ENCODE results near the gene ACAA1.
"Not testable (repeated sequence)": the region's sequence is repeated elsewhere in the genome, so short reads cannot be mapped to it uniquely, and the experiment has no call there.

The ACAA1 gene

DNA sequence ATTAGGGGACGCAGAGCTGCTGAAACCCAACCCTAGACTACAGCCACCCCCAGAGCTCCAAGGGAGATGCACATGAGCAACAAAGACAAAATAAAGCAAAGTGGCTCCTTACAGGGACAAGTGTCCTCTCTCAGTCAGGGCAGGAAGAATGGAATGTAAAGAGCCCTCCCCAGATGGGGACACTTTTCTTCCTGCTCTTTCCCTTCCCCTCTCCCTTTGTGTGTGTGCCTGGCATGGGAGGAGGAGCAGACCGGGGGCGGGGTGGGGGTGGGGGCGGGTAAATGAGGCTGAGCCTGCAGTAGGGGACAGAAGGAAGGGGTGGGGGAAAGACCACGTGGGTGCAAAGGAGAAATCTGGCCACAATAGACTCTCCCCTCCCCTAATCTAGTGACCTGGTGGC lies 37.4 kb downstream of the ACAA1 start:
- DNase-seq: no peak

DNA sequence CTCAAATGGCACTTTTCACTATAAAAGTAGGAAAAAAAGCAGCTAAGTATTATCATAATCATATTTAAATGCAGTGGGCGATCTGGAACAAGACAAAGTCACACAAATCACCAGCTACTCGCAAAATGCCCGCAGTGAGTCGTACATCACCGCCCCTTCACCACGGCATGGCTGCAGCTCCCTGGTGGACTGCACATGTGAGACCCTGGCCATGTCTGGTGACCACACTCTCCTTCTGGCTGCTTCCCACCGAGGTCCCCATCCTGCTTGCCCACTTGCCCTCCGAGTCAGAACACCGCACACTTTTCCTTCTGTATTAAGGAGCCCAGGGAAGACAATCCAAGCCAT lies 38.6 kb downstream of the ACAA1 start:
- DNase-seq: no peak

DNA sequence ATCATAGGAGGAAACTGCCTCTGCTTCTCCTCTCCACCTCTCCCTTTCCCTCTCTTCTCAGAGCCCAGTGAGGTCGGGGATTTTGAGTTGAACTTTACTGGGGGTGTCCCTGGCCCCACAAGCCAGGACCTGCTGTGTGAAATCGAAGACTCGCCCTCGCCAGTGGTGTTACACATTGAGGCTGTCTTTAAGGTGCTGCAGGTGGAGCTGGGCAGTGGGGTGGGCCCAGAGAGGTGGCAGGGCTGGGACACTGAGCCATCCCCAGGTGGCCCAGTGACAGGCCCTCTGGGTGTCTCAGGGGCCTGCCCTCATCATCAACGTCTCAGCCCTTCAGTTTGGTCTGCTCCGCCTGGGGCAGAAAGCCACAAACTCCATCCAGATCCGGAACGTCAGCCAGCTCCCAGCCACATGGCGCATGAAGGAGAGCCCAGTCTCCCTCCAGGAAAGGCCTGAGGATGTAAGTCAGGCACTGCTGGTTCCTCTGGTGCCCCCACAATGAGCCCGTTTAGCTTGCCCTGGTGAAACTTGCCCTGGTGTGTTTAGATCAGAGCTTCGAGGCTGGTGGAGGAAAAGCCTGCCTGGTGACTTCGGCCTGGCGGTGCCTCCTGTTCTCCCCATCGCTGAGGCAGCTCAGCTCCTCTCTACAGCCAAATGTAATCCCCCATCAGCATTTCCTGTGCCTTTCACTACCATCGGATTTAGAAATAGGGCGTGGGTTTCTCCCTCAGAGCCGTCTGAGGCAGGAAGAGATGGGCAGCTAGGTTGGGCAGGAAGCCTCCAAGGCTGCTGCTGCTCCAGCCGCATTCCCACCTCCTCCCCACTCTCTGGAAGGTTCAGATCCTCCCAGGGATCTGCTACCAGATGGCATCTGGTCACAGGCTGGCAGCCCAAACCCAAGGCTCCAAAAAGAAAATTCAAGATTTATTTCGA lies 39.2 kb downstream of the ACAA1 start:
- DNase-seq: no peak

DNA sequence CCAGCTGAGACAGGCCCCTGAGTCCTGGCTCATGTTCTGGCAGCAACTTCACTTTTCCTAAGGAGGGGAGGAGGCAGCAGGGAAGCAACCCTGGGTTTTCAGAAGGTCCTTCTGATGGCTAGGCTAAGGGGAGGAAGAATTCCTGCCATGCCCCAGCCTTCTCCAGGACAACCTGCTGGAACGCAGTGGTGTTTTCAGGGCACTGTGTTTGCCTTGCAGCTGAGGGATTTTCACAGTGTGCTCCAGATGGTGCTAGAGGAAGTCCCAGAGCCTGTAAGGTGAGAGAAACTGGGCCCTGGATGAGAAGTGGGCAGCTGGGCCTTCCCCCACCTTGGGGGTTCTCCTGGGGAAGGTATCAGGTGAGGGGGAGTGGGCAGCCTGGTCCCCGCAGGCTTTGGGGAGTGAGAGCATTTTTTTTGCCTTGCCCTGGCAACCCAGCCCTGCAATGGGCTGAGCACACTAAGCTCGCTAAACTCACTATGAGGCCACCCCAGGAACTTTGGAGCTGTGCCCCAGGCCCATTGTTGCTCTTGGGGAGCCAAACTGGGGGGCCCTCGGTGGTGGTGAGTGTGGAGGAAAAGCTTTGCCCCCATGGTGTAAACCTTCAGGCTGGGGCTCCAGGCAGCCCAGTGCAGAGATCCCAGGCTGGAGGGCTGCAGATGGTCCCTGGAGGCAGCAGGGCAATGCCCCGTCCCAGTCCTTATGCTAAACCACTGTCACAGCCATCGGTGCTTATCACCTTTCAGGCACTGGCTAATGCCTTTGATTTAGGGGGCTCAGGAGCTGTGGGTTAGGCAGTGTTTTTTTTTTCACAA lies 41.1 kb downstream of the ACAA1 start:
- no peak for DNase-seq

DNA sequence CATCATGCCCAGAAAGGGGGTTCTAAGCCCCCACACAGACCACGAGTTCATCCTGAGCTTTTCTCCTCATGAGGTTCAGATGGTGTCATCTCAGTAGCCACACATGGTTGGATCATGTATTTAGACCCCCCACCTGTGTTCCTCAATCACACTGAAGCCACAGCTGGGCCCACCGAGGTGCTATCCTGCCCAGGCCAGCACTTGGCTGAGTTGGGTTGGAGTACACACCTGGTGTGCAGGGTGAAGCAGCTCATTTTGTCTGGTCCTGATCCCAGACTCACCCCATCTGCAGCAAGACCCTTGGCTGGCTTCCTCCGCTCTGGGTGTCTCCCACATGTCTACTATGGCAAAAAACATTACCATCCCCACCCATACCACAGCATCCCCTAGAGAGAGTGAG lies 41.9 kb downstream of the ACAA1 start:
- DNase-seq: no peak

DNA sequence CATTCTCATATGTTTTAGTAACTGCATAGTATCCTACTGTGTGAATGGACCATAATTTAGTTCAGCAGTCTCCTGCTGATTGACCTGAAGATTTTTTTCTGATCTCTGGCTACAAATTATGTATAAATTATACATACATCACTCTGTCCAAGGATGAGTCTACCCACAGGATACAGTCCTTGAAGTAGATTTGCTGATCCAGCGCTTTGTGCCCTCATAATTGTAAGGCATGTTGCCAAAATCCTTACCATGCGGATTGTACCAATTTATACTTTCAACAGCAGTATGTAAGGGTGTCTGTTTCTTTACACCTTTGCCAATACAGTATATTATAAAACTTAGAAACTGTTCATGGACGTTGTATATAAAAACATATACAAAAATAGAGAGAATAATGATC lies 46.5 kb downstream of the ACAA1 start:
- DNase-seq: no peak

DNA sequence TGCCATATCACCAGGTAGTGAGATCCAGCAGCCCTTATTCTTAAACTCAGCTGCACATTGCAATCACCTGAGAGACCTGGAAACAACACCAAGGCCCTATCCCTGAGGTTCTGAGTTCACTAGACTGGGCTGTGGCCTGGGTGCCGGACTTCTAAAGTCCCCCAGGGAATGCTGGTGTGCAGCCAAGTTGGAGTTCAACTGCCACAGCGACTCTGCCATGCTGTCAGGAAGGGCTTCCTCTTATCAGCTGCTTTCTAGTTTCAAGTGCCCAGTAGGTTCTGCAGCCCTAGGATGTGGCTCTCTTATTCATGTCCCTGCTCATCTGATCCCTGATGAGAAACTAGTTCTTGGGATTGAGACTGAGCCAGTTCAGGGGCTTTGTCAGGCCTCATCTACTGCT lies 47.8 kb downstream of the ACAA1 start:
- DNase-seq: no peak

DNA sequence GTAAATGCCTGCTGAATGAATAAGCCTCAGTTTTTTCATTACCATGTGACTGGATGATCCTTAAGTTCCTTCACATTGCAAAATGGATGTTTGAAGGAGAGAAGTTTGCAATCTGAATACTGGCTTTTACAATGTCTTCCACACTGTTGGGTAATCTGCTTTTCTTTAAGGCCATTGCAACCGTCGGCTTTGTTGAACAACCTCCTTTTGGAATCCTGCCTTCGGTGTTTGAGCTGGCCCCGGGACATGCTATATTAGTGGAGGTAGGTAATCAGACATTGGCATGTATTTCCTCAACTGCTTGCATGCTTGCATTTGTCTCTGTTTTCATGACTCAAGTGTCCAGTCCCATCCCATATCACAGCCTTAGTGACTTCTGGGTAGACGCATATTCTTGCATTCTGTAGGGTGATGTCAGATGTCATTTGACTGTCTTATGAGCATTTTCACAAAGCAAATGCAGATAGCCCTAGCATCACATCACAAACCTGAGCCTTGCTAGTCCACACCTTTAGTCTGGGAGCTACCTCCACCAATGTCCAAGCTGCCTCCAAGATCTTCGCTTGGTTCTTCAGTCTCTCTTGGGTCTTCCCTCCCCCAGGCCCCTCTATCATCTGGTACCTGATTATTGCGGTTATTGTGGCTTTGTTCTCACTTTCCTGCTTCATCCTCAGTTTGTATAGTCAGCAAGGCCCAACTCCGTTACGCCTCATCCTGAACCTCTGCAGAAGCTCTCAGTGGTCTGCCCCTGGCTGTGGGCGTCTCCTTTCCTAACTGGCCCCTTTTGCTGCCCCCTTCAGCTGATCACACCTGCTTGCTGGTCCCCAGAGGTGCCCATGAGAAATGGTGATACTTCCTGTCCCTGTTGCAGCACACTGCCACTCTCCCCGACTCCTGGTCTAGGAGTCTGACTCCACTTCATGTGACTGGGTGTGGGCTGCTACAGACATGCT lies 48.5 kb downstream of the ACAA1 start:
- no peak for DNase-seq

DNA sequence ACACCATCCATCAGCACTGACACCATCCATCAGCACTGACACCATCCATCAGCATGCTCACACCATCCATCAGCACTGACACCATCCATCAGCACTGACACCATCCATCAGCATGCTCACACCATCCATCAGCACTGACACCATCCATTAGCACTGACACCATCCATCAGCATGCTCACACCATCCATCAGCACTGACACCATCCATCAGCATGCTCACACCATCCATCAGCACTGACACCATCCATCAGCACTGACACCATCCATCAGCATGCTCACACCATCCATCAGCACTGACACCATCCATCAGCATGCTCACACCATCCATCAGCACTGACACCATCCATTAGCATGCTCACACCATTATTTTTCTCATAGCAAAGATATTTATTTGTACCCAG lies 49.6 kb downstream of the ACAA1 start:
- not testable (repeated sequence) for DNase-seq

DNA sequence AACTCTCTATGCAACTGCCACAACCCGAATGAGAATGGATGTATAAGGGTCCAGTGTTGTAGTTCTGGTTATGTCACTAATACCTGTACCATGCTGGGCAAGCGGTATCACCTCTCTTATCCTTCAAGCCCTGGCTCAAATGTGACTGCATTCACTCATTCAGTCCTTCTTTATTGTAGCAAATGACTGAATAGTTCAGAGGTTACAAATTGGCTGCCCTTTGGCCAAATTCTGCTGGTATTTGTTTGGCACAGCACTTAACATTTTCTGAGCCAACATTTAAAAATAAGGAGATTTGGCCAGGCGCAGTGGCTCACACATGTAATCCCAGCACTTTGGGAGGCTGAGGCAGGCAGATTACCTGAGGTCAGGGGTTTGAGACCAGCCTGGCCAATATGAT lies 50.4 kb downstream of the ACAA1 start:
- no peak for DNase-seq

DNA sequence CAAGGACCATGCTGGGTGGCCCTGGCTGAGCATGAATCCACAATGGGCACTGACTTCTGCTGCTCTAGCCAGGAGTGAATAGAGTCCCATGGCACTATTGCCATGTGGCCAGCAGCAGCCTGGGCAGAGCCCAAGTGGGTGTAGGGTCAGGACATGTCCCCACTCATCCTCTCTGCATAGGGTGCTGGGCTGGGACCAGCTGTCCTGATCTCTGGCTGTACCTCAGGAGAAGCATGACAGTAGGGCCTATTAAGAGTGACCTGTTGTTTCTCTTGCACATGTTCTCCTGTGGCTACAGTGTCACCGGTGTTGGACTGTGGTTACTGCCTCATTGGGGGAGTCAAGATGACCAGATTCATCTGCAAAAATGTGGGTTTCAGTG lies 51.0 kb downstream of the ACAA1 start:
- no peak for DNase-seq

DNA sequence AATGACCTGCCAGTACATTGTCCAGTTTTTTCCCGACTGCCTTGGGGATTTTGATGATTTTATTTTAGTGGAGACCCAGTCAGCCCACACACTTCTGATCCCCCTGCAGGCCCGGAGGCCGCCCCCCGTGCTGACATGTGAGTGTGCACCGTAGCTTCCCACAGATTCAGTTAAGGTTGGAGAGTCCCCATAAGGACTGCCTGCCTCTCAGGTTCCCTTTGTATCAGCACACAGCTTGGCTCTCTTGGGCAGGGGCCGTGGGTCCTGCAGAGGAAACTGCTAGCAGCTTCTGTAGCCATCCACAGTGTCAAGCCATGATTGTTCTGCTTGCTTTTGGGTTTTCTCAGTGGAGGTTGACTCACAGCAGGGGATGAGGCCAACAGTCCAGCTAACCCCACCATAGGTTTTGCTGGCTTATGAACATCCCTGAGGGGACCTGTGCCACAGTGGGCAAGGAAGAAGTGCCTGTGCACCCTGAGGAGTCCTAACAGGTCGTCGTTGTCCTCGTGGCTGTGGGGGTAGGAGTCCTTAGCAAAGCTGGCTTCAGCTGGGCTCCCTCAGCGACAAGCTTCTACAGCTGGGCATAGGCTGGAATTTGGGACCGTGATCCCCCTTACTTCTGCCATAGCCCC lies 51.5 kb downstream of the ACAA1 start:
- no peak for DNase-seq

DNA sequence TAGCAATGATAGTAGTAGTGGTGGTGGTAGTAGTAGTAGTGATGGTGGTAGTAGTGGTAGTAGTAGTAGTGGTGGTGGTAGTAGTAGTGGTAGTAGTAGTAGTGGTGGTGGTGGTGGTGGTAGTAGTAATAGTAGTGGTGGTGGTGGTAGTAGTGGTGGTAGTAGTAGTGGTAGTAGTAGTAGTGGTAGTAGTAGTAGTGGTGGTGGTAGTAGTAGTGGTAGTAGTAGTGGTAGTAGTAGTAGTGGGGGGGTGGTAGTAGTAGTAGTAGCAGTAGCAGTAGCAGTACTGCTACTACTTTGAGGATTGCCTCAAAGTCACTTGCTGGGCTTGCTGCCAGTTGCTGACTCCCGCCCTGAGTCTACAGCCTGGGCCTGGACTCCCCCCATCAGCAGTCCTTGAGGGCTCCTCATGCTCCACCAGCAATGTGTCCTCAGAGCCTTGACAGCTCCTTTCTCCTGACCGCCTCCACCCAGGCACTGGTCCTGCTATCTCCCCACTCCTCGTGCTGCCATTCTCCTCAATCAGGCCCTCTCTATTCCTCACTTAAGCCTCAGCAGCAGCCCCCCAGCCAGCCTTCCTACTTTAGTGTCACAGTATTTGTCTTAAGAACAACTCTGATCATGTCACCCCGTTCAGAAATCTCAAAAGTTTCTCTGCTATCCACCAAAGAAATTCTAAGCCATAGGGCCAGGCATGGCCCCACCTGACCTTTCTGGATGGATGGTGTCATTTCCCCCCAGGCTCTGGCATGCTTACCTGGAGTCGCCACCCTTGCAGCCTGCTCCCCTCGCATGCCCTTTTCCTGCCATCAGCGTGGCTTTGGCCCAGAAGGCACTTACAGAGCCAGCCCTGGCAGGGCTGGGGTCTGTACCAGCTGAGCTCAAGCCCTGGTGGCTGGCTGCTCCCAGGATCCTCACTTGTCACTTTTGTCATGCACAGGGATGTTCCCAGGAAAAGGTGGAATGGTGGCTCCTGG lies 52.3 kb downstream of the ACAA1 start:
- DNase-seq: peak; percentile 8

DNA sequence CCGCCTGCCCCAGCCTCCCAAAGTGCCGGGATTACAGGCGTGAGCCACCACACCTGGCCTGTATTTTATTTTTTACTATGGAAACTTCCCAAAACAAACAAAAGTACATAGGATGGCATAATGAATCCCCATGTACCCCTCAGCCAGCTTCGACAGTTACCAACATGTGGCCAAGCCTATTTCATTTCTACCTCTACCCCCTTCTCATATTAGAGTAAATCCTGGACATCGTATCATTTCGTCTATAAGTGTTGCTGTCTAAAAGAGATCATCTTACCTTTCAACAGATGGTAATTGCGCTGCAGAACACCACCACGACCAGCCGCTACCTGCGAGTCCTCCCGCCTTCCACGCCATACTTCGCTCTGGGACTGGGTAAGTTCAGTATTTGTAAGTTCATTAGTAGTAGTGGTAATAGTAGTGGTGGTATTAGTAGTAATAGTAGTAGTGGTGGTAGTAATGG lies 53.0 kb downstream of the ACAA1 start:
- DNase-seq: no peak

DNA sequence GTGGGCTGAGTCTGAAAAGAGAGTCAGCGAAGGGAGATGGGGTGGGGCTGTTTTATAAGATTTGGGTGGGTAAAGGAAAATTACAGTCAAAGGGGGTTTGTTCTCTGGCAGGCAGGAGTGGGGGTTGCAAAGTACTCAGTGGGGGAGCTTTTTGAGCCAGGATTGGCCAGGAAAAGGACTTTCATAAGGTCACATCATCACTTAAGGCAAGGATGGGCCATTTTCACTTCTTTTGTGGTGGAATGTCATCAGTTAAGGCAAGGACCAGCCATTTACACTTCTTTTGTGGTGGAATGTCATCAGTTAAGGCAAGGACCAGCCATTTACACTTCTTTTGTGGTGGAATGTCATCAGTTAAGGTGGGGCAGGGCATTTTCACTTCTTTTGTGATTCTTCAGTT lies 53.7 kb downstream of the ACAA1 start:
- DNase-seq: not testable (repeated sequence)

DNA sequence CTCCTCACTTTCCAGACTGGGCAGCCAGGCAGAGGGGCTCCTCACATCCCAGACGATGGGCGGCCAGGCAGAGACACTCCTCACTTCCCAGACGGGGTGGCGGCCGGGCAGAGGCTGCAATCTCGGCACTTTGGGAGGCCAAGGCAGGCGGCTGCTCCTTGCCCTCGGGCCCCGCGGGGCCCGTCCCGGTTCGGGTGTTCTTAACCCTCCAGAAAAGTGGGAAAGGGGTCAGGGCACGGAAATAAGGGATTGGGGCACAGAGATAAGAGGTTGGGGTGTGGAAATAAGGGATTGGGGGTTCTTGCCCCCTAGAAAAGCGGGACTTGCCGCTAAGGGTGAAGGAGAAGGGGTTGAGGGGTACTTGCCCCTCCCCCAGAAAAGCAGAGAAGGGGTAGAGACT lies 54.6 kb downstream of the ACAA1 start:
- DNase-seq: not testable (repeated sequence)

DNA sequence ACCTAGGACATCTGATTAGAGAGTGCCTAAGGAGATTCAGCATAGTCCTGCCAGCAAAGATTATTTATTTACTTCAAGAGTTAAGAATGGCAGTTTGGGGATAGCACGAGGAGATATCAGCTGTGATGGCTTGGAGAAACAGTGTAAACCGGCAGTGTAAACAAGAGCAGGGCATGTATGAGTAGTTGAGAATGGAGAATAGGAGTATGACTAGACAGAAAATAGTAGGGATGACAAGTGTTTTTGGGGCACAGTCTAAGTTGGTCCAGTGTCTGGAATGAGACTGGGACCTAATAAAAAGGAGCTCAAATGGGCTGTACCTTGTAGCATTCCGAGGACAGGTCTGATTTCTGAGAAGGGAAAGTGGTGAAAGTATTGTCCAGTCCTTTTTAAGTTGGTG lies 59.9 kb downstream of the ACAA1 start:
- not testable (repeated sequence) for DNase-seq
